AG10803 (cell line): Measurements from ENCODE around the gene VPS37B.

Source experiments
- DNase-seq: peaks from one replicate; pipeline ENCODE4 v3.0.0; 2010; ENCODE audit warnings: low read depth
- H3K4me3 ChIP-seq: 2 replicates; pipeline ENCODE4 v1.5.1; 2011; ENCODE audit warnings: mild to moderate bottlenecking, low read length, control low read depth
- CTCF ChIP-seq: conservative IDR thresholded peaks from 2 replicates; pipeline ENCODE4 v1.5.1; 2011; ENCODE audit warnings: mild to moderate bottlenecking, low read length, control low read depth, inconsistent platforms

VPS37B gene

GRCh38 chr12:122862872-122863701, 32.8 kb downstream of the VPS37B start:
- TF ChIP-seq CTCF, result no peak
- no peak for DNase-seq
- no peak overlapping the region for H3K4me3 ChIP-seq

- no peak overlapping the region for H3K4me3 ChIP-seq
- DNase-seq, result no peak
- TF ChIP-seq CTCF, result no peak
Observed at GRCh38 chr12:122862110-122862634, 33.8 kb downstream of the VPS37B start.

GRCh38 chr12:122861587-122861970, 34.3 kb downstream of the VPS37B start:
- DNase-seq, result no peak
- TF ChIP-seq CTCF, result no peak
- no peak overlapping the region for H3K4me3 ChIP-seq

GRCh38 chr12:122860854-122861586, 34.9 kb downstream of the VPS37B start:
- H3K4me3 ChIP-seq, result no peak overlapping the region
- no peak for TF ChIP-seq CTCF
- no peak for DNase-seq

- peak; percentile 82 for TF ChIP-seq CTCF
- peak; percentile 71 for DNase-seq
- H3K4me3 ChIP-seq, result no peak overlapping the region
Observed at GRCh38 chr12:122860040-122860853, 35.7 kb downstream of the VPS37B start.

- no peak overlapping the region for H3K4me3 ChIP-seq
- DNase-seq, result no peak
- no peak for TF ChIP-seq CTCF
Observed at GRCh38 chr12:122859303-122860039, 36.5 kb downstream of the VPS37B start.
